Measurements from ENCODE around the gene MAGI1. TPM values are rescaled to one million over a fixed set of nuclear protein-coding genes. Genes with fewer than 3 reads are reported as not detected.

MAGI1 gene
- total RNA-seq, 1 experiment from 2014 or later = 58.2 TPM

DNA sequence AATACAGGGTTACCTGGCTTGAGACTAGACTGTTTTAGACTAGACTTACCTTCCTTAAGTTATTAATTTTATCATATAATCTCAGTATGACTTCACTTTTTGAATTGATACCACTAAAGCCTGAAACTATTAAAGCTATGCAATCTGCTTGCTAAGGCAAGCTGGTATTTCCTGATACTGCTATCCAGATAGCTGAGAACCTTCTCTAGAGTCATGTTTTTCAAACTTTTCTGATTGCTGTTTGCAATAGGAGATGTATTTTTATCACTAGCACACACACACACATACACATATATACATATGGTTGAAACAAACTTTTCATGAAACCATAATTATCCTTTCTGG lies 9.3 kb upstream of the MAGI1 start (continued):
- no peak for TF ChIP-seq ESRRA (CRISPR knock-in tag; IDR thresholded peaks at IDR 0.05; ENCODE audit: borderline replicate concordance)
- TF ChIP-seq ZNF138 (CRISPR knock-in tag; conservative IDR thresholded peaks at IDR 0.05) = no peak
- no peak for TF ChIP-seq ZNF396 (CRISPR knock-in tag; IDR thresholded peaks at IDR 0.05; ENCODE audit: borderline replicate concordance)
- TF ChIP-seq, protein P1, sequence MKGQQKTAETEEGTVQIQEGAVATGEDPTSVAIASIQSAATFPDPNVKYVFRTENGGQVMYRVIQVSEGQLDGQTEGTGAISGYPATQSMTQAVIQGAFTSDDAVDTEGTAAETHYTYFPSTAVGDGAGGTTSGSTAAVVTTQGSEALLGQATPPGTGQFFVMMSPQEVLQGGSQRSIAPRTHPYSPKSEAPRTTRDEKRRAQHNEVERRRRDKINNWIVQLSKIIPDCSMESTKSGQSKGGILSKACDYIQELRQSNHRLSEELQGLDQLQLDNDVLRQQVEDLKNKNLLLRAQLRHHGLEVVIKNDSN (CRISPR knock-in tag; IDR thresholded peaks at IDR 0.05) = no peak
- no peak for TF ChIP-seq E2F4 (CRISPR knock-in tag; IDR thresholded peaks at IDR 0.05; ENCODE audit: borderline replicate concordance, low read depth)
- no peak for TF ChIP-seq ZNF263 (CRISPR knock-in tag; IDR thresholded peaks at IDR 0.05; ENCODE audit: low read depth)
- TF ChIP-seq, protein P2, sequence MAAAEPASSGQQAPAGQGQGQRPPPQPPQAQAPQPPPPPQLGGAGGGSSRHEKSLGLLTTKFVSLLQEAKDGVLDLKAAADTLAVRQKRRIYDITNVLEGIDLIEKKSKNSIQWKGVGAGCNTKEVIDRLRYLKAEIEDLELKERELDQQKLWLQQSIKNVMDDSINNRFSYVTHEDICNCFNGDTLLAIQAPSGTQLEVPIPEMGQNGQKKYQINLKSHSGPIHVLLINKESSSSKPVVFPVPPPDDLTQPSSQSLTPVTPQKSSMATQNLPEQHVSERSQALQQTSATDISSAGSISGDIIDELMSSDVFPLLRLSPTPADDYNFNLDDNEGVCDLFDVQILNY (CRISPR knock-in tag; IDR thresholded peaks at IDR 0.05) = no peak
- no peak for TF ChIP-seq SMAD3 (CRISPR knock-in tag; IDR thresholded peaks at IDR 0.05; ENCODE audit: borderline replicate concordance)

DNA sequence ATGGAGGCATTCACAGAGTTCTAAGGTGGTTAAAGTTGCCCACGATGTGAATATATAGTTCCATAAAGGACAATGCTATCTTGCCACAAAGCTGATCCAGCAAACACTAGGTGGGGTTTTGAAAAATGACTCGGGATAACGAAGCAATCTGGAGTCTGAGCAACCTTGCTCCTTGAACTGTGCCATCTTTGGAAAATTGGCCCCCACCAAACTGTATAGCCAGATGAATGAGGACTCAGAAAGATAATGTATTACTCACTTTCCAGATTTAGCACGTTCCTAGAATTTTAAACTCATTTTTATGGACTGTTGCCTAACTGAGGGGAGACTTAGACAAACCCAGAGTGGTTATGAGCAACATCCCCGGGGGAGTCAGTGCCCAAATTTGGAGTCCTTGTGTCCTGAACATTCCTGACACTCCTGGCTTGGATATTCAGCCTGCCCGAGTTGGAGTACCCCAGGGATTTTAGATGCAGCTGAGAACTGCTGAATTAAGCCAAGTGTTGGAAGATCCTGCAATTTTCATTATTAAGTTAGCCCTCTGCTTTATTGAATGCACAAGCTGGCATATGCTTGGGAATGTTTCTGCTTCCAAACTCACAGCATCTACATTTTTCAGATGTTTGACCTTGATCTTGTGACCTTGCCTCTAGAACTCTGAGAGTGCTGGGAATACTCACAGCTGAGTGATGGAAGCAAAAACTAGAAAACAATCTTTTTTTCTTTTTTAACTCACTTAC lies 8.8 kb upstream of the MAGI1 start:
- ChIA-PET POLR2A (no interaction called here), CTCF (interaction anchor here (0.5 to 1.2 kb wide), 2 partner anchors 91 to 693 kb away, joined by 3 read pairs; no protein-coding TSS in a partner anchor)
- H3K27ac Mint-ChIP-seq = no peak overlapping the region
- H3K9me3 Mint-ChIP-seq = peaks cover 5% of the 10 kb centered on the region
- ATAC-seq (no peak), DNase-seq (ENCODE audit: low spot score) (no peak)
- peaks cover 2% of the 10 kb centered on the region; the same call in 1 of the 2 replicates for H3K4me1 Mint-ChIP-seq
- H3K4me3 Mint-ChIP-seq = no peak overlapping the region
- no peaks in the 10 kb centered on the region for H3K36me3 Mint-ChIP-seq
- H3K27me3 Mint-ChIP-seq (ENCODE audit: low read depth) = no peaks in the 10 kb centered on the region
- no peak for TF ChIP-seq CREB1 (CRISPR knock-in tag; IDR thresholded peaks at IDR 0.05)
- TF ChIP-seq, protein P1 (CRISPR knock-in tag; IDR thresholded peaks at IDR 0.05) = no peak
- TF ChIP-seq ZBTB43 (CRISPR knock-in tag; IDR thresholded peaks at IDR 0.05) = no peak
- TF ChIP-seq FOXK1 (CRISPR knock-in tag; IDR thresholded peaks at IDR 0.05) = no peak
- TF ChIP-seq ELF4 (CRISPR knock-in tag; IDR thresholded peaks at IDR 0.05; ENCODE audit: low read depth) = no peak
- TF ChIP-seq ZNF512 (CRISPR knock-in tag; IDR thresholded peaks at IDR 0.05; ENCODE audit: borderline replicate concordance) = no peak
- TF ChIP-seq, protein P3, sequence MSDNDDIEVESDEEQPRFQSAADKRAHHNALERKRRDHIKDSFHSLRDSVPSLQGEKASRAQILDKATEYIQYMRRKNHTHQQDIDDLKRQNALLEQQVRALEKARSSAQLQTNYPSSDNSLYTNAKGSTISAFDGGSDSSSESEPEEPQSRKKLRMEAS (CRISPR knock-in tag; IDR thresholded peaks at IDR 0.05) = no peak
- no peak for TF ChIP-seq STAT6 (CRISPR knock-in tag; conservative IDR thresholded peaks at IDR 0.05; ENCODE audit: low read depth)
- TF ChIP-seq ATF2 (CRISPR knock-in tag; IDR thresholded peaks at IDR 0.05; ENCODE audit: borderline replicate concordance, low read depth) = no peak
- TF ChIP-seq NR1H2 (CRISPR knock-in tag; IDR thresholded peaks at IDR 0.05) = no peak
- TF ChIP-seq, protein P4, sequence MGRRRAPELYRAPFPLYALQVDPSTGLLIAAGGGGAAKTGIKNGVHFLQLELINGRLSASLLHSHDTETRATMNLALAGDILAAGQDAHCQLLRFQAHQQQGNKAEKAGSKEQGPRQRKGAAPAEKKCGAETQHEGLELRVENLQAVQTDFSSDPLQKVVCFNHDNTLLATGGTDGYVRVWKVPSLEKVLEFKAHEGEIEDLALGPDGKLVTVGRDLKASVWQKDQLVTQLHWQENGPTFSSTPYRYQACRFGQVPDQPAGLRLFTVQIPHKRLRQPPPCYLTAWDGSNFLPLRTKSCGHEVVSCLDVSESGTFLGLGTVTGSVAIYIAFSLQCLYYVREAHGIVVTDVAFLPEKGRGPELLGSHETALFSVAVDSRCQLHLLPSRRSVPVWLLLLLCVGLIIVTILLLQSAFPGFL (CRISPR knock-in tag; IDR thresholded peaks at IDR 0.05; ENCODE audit: borderline replicate concordance) = no peak
- TF ChIP-seq FOXJ3 (CRISPR knock-in tag; IDR thresholded peaks at IDR 0.05; ENCODE audit: borderline replicate concordance) = no peak
- no peak for TF ChIP-seq HMGA2 (CRISPR knock-in tag; IDR thresholded peaks at IDR 0.05)

Data from WTC11 (cell line).